ENCODE results near the gene PLA1A.

The PLA1A gene

GRCh38 chr3:119604878-119605277 is 7.2 kb downstream of the PLA1A start:
- no peak for DNase-seq (ENCODE audit: low read depth in 2 of 2, low spot score in 1 of 2)

DNA sequence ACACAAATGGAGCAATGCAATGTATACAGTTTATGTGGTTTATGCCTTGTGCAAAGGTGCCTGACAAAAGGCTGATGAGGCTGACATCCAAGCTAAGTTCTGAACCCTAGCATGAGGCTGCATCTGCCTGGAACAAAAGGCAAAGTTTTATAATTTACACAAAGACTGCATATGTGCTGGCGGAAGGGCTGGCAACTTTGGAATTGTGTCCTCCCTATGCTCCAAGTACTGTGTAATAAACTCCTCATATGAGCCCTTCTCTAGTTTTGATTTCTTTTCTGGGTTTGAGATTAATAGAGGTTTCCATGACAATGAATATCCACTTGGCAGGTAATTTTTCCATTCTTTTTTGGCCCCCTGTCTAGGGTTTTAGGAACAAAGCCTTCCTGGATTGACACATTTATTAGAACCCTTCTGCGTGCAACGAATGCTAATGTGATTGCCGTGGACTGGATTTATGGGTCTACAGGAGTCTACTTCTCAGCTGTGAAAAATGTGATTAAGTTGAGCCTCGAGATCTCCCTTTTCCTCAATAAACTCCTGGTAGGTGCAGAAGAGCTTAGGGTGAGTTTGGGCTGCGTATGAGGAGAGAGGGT is 10.8 kb downstream of the PLA1A start:
- DNase-seq (ENCODE audit: low read depth in 2 of 2, low spot score in 1 of 2) = no peak

GRCh38 chr3:119609301-119609700 is 11.6 kb downstream of the PLA1A start:
- no peak for DNase-seq (ENCODE audit: low read depth in 2 of 2, low spot score in 1 of 2)

GRCh38 chr3:119611664-119612063 is 14.0 kb downstream of the PLA1A start:
- DNase-seq (ENCODE audit: low read depth in 2 of 2, low spot score in 1 of 2) = no peak

GRCh38 chr3:119613201-119613600 is 15.5 kb downstream of the PLA1A start:
- no peak for DNase-seq (ENCODE audit: low read depth in 2 of 2, low spot score in 1 of 2)

GRCh38 chr3:119613872-119614271 is 16.2 kb downstream of the PLA1A start:
- DNase-seq (ENCODE audit: low read depth in 2 of 2, low spot score in 1 of 2) = no peak

DNA sequence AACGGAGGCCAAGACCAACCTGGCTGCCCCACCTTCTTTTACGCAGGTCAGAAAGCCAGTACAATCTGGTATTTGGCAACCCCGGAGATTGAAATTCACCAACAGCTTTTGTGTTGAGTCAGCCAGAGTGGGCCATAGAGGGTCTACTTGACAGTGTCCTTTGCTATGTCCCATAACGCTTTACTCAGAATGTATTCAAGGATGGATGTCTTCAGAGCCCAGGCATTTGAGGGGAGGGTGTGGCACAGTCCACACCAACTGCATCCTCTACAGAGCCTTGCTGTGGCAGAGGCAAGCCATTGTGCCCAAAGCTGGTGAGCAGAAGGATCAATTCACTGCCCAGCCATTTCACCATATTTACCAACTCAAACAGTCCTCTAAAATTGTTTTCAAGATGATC is 18.4 kb downstream of the PLA1A start:
- DNase-seq (ENCODE audit: low read depth in 2 of 2, low spot score in 1 of 2) = no peak

- DNase-seq (ENCODE audit: low read depth in 2 of 2, low spot score in 1 of 2) = no peak
Observed at GRCh38 chr3:119619094-119619493, 21.4 kb downstream of the PLA1A start.

DNA sequence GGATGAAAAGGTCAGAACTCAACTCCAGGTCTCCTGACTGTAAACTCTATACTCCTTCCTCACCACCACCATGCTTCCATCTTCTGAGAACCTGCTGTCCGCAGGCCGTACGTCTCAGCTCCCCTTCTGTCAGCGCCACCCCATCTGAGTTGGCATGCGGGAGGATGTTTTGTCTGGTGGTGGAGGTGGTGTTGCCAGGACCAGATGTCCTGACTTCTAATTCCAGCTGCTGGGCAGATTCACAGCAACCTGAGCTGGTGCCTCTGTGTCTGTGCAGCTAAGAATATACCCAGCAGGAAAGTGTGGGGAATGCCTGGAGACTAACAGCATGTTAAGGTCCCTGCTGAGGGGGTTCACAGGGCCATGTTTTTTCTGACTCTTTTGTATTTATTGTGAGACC is 23.2 kb downstream of the PLA1A start:
- DNase-seq (ENCODE audit: low read depth in 2 of 2, low spot score in 1 of 2) = no peak

GRCh38 chr3:119624002-119624720 is 26.5 kb downstream of the PLA1A start:
- DNase-seq (ENCODE audit: low read depth in 2 of 2, low spot score in 1 of 2) = no peak

- DNase-seq (ENCODE audit: low read depth in 2 of 2, low spot score in 1 of 2) = no peak
Observed at GRCh38 chr3:119625451-119626153, 27.9 kb downstream of the PLA1A start.

DNA sequence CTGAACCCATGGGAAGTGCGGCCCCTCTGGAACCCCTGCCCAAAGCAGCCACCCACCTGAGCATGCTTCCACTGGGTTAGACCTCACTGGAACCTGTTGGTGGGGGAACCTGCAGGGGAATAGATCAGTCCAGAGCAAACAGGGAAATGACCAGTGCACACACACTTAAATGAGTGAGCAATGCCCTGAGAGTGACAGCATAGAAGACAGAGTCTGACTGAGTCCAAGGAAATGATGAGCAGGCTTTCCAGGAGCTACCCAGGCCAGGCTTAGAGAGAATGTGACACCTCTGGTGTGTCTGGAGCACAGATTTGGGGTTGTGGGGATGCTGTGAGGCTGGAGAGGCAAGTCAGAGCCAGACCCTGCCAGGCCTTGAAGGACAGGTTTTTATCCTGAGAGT is 28.5 kb downstream of the PLA1A start:
- no peak for DNase-seq (ENCODE audit: low read depth in 2 of 2, low spot score in 1 of 2)

DNA sequence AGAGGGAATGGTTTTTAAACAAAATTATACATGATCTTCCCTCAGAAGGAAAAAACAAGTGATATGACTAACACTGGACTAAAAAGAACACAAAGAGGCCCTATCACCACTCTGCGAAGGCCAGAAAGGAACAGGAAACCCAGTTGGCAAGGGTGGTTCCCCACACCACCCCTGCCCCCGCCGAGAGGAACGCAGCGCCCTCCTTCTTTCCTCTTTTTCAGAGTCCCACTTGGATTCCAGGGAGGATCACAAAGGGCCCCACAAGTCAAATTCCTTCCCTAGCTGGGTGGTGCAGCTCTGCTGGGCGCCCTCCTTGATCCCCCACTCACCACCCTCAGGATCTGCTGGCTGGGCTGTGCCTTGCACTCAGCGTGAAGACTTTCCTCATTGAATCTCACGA is 29.8 kb downstream of the PLA1A start:
- no peak for DNase-seq (ENCODE audit: low read depth in 2 of 2, low spot score in 1 of 2)

DNA sequence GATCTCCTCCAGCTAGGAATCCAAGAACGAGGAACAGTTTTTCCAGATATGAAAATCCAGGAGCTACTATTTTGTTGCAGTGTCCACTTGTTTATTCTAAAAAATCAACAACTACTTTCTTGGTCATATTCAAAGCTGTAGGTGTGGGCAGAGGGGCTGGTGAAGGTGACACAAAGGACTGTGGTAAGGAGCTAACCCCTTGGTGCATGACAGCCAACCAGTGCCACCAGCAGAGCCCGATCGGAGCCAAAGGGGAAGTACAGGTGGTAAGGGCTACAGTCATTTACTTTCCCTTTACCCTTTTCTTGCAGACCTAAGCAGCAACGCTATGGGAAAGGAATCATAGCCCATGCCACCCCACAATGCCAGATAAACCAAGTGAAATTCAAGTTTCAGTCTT is 30.7 kb downstream of the PLA1A start:
- no peak for DNase-seq (ENCODE audit: low read depth in 2 of 2, low spot score in 1 of 2)

- no peak for DNase-seq (ENCODE audit: low read depth in 2 of 2, low spot score in 1 of 2)
Observed at GRCh38 chr3:119628816-119629445, 31.2 kb downstream of the PLA1A start.

- no peak for DNase-seq (ENCODE audit: low read depth in 2 of 2, low spot score in 1 of 2)
Observed at GRCh38 chr3:119630128-119630879, 32.6 kb downstream of the PLA1A start.

DNA sequence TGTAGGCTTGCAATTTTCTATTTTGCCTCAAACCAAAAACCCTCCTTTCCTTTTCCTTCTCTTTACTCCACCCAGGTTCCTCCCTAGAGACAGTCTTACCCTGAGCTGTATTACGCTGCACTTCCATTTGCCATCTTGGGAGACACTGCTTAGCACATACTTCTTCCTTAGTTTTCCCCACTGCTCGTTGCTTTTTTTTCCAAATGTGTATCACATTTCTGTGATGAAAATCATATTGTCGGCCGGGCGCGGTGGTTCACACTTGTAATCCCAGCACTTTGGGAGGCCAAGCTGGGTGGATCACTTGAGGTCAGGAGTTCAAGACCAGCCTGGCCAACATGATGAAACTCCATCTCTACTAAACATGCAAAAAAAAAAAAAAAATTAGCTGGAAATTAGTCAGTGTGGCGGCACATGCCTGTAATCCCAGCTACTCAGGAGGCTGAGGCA is 33.2 kb downstream of the PLA1A start:
- no peak for DNase-seq (ENCODE audit: low read depth in 2 of 2, low spot score in 1 of 2)

- DNase-seq (ENCODE audit: low read depth in 2 of 2, low spot score in 1 of 2) = no peak
Observed at GRCh38 chr3:119631516-119631915, 33.8 kb downstream of the PLA1A start.

- no peak for DNase-seq (ENCODE audit: low read depth in 2 of 2, low spot score in 1 of 2)
Observed at GRCh38 chr3:119632216-119632615, 34.5 kb downstream of the PLA1A start.

DNA sequence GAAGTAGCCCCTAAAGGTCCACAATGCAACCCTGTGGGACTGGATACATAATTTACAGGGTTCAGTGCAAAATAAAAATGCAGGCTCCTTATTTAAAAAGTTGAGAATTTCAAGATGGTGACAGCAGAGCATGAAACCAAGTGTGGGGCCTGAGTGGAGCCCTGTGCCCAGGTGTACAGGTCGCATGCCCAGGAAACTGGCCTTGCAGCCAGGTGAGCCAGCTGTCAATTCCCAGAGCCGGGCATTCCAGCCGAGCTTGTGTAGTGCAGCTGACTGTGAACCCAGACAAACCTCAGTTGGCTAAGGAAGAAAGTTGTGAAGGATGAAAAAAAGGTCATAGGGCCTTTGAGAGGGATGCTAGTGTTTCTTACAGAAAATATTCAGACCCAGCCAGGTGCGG is 35.1 kb downstream of the PLA1A start:
- DNase-seq (ENCODE audit: low read depth in 2 of 2, low spot score in 1 of 2) = no peak

DNA sequence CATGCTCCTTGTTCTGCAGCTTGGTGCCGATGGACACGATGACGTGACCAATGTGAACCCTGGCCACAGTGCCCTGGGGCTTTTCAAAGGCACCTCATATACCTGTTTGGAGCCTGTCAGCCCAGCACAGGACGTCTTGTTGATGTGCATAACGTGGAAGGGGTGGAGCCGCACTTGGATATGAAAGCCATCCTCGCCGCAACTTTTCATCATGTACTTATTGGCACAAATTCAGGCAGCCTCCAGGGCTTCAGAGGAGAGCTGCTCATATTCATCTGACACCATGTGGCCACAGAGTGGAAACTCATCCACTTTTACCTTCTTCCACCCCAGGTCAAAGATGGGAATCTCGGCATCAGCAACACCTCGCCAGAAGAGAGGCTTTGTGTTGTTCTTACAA is 38.0 kb downstream of the PLA1A start:
- DNase-seq (ENCODE audit: low read depth in 2 of 2, low spot score in 1 of 2) = no peak

All from stimulated activated CD8-positive, alpha-beta memory T cell treated with anti-CD3 and anti-CD28 coated beads, Interleukin-4, amount 100 ng/mL, for 1 hour (primary cell).